Ishikawa (cell line): Measurements from ENCODE around the gene SLC38A10.

Experiments
- CEBPB ChIP-seq: IDR thresholded peaks from 2 replicates; pipeline ENCODE4 v1.6.1; 2012
- CREB1 ChIP-seq: IDR thresholded peaks from 2 replicates; pipeline ENCODE4 v1.6.1; 2012; ENCODE audit warnings: low read depth
- EP300 ChIP-seq: IDR thresholded peaks from 2 replicates; pipeline ENCODE4 v1.6.1; 2012; ENCODE audit warnings: borderline replicate concordance
- FOXM1 ChIP-seq: IDR thresholded peaks from 2 replicates; pipeline ENCODE4 v1.6.1; 2012; ENCODE audit warnings: low read depth, borderline replicate concordance
- MAX ChIP-seq: IDR thresholded peaks from 2 replicates; pipeline ENCODE4 v1.6.1; 2012
- TAF1 ChIP-seq: IDR thresholded peaks from 2 replicates; pipeline ENCODE4 v1.6.1; 2012; ENCODE audit warnings: low read depth, mild to moderate bottlenecking
- TEAD4 ChIP-seq: IDR thresholded peaks from 2 replicates; pipeline ENCODE4 v1.6.1; 2012
- YY1 ChIP-seq: IDR thresholded peaks from 2 replicates; pipeline ENCODE4 v1.6.1; 2012; ENCODE audit warnings: low read depth

- TF ChIP-seq FOXM1 (no peak), EP300 (no peak), YY1 (no peak), CREB1 (no peak), TEAD4 (no peak), TAF1 (no peak), CEBPB (no peak), MAX (no peak)
Observed at GRCh38 chr17:81301195-81302144, 6.4 kb upstream of the SLC38A10 start.
